Caco-2 (cell line): ENCODE measurements around the gene FAM169A. TPM values are rescaled to one million over a fixed set of nuclear protein-coding genes. Genes with fewer than 3 reads are reported as not detected.

ENCODE experiments used
- BruUV-seq: library from RNA; stranded (reverse); fragments of 400-500 nt; replicated peaks from 2 replicates; lab custom pipeline; 2021; lab: Mats Ljungman, UMichigan
- CTCF ChIA-PET: fragments of 300-600 bp; sonication (Branson Sonifier 250); formaldehyde crosslinking; loops from one replicate; lab custom pipeline; 2022; ENCODE audit warnings: antibody characterized with exemption; lab: Charles Lee
- POLR2A ChIA-PET: fragments of 300-600 bp; sonication (Branson Sonifier 250); formaldehyde crosslinking; loops from one replicate; lab custom pipeline; 2022; ENCODE audit warnings: antibody characterized with exemption; lab: Charles Lee
- DNase-seq, 2 experiments: peaks; one replicate each; pipeline versions ENCODE4 v3.0.0 to v3.0.0-alpha.2; 2020 to 2022
- H3K27me3 ChIP-seq: replicated peaks from 2 replicates; pipeline ENCODE4 v1.6.0; 2011; ENCODE audit warnings: low read length; ENCODE audit not compliant: control insufficient read depth, insufficient read depth
- H3K36me3 ChIP-seq: 2 replicates; pipeline ENCODE4 v1.5.1; 2011; ENCODE audit warnings: low read length; ENCODE audit not compliant: control insufficient read depth, insufficient read depth
- H3K4me1 ChIP-seq: fragments of 250-450 bp; sonication (Bioruptor Pico); 2 replicates; pipeline ENCODE4 v1.5.1; 2020; ENCODE audit warnings: mild to moderate bottlenecking
- H3K4me3 ChIP-seq: 2 replicates; pipeline ENCODE4 v1.5.1; 2011; ENCODE audit warnings: low read depth, mild to moderate bottlenecking, control low read depth, low read length
- H3K9me3 ChIP-seq: fragments of 250-450 bp; sonication (Bioruptor Pico); 2 replicates; pipeline ENCODE4 v1.5.1; 2020; ENCODE audit warnings: mild to moderate bottlenecking, moderate library complexity
- H3K27ac Mint-ChIP-seq: one replicate; pipeline ENCODE4 v1.8.0; 2022; ENCODE audit warnings: mixed read lengths; ENCODE audit not compliant: unreplicated experiment
- H3K27me3 Mint-ChIP-seq: one replicate; pipeline ENCODE4 v1.8.0; 2022; ENCODE audit warnings: mixed read lengths; ENCODE audit not compliant: insufficient read depth, unreplicated experiment
- H3K36me3 Mint-ChIP-seq: one replicate; pipeline ENCODE4 v1.8.0; 2022; ENCODE audit warnings: mild to moderate bottlenecking, mixed read lengths; ENCODE audit not compliant: insufficient read depth, unreplicated experiment
- H3K4me1 Mint-ChIP-seq: one replicate; pipeline ENCODE4 v1.8.0; 2022; ENCODE audit warnings: low read depth, mixed read lengths; ENCODE audit not compliant: unreplicated experiment
- H3K4me3 Mint-ChIP-seq: one replicate; pipeline ENCODE4 v1.8.0; 2022; ENCODE audit warnings: mild to moderate bottlenecking, moderate library complexity, mixed read lengths; ENCODE audit not compliant: unreplicated experiment
- H3K9me3 Mint-ChIP-seq: one replicate; pipeline ENCODE4 v1.8.0; 2022; ENCODE audit warnings: mixed read lengths; ENCODE audit not compliant: unreplicated experiment
- CTCF ChIP-seq, 2 experiments: fragments of 200-600 bp in 1 of 2; IDR thresholded peaks; 1 replicate in 1 of 2; 2 replicates in 1 of 2; pipeline versions ENCODE4 v1.5.1 to v1.8.0; 2011 to 2022; ENCODE audit warnings: antibody characterized with exemption in 1 of 2, control low read depth in 1 of 2, inconsistent platforms in 1 of 2, low read depth in 1 of 2, low read length in 1 of 2, mild to moderate bottlenecking in 1 of 2, moderate library complexity in 1 of 2; ENCODE audit not compliant: insufficient read depth in 1 of 2, severe bottlenecking in 1 of 2, unreplicated experiment in 1 of 2
- intact Hi-C: fragments of 100-400 bp; cut with micrococcal nuclease; formaldehyde crosslinking; loops from one replicate; pipeline ENCODE4 v1.10.0; 2022; ENCODE audit not compliant: unreplicated experiment
- total RNA-seq: library from RNA; stranded (reverse); gene quantifications from 2 replicates; pipeline ENCODE4 v1.2.3, GENCODE V29; 2022

The FAM169A gene
- total RNA-seq, 1 experiment from 2014 or later, result 14.4 TPM

- BruUV-seq, result TSS peak; percentile 62
- no peaks in the 10 kb centered on the region for H3K9me3 ChIP-seq
- H3K27ac Mint-ChIP-seq, result peak overlapping the region; percentile 97
- H3K36me3 ChIP-seq, result no peaks in the 10 kb centered on the region; the same call in 1 of the 2 replicates
- intact Hi-C loops, result loop anchor here (1.0 kb wide), 1 partner anchor 499 kb away; no protein-coding TSS in a partner anchor
- H3K27me3 ChIP-seq, result no peaks in the 10 kb centered on the region
- H3K4me1 Mint-ChIP-seq, result peaks cover 18% of the 10 kb centered on the region
- H3K27me3 Mint-ChIP-seq, result no peaks in the 10 kb centered on the region
- peak in 1 of 2 experiments; percentile 36 for DNase-seq
- H3K36me3 Mint-ChIP-seq, result peaks cover 57% of the 10 kb centered on the region
- peaks cover 36% of the 10 kb centered on the region for H3K4me1 ChIP-seq
- ChIA-PET CTCF (no interaction called here), POLR2A (interaction anchor here (0.7 kb wide), 1 partner anchor 8 kb away, joined by 3 read pairs; no protein-coding TSS in a partner anchor)
- peak overlapping the region; percentile 86 for H3K4me3 Mint-ChIP-seq
- peak overlapping the region; percentile 75 for H3K4me3 ChIP-seq
- TF ChIP-seq CTCF (IDR thresholded peaks at IDR 0.05; ENCODE audit: insufficient read depth in 1 of 2, low read depth in 1 of 2, low read length in 1 of 2, severe bottlenecking in 1 of 2, unreplicated experiment in 1 of 2), result peak; percentile 44 to 57
- H3K9me3 Mint-ChIP-seq, result no peaks in the 10 kb centered on the region
Measured at GRCh38 chr5:74766418-74766848, 99.8 kb downstream of the FAM169A start.

GRCh38 chr5:74765929-74766328 lies 100.3 kb downstream of the FAM169A start:
- peak overlapping the region; percentile 86 for H3K4me3 Mint-ChIP-seq
- Histone ChIP-seq H3K4me3 (peak overlapping the region; percentile 75), H3K4me1 (peaks cover 41% of the 10 kb centered on the region), H3K27me3 (no peaks in the 10 kb centered on the region), H3K9me3 (no peaks in the 10 kb centered on the region), H3K36me3 (no peaks in the 10 kb centered on the region; the same call in 1 of the 2 replicates)
- DNase-seq, result no peak
- peaks cover 23% of the 10 kb centered on the region for H3K4me1 Mint-ChIP-seq
- ChIA-PET CTCF (no interaction called here), POLR2A (no interaction called here)
- H3K36me3 Mint-ChIP-seq, result peaks cover 51% of the 10 kb centered on the region
- no peak for TF ChIP-seq CTCF (IDR thresholded peaks at IDR 0.05; ENCODE audit: insufficient read depth in 1 of 2, low read depth in 1 of 2, low read length in 1 of 2, severe bottlenecking in 1 of 2, unreplicated experiment in 1 of 2)
- H3K9me3 Mint-ChIP-seq, result no peaks in the 10 kb centered on the region
- intact Hi-C loops, result loop anchor here (1.0 kb wide), 1 partner anchor 499 kb away; no protein-coding TSS in a partner anchor
- BruUV-seq, result no TSS peak
- H3K27me3 Mint-ChIP-seq, result no peaks in the 10 kb centered on the region
- peak overlapping the region; percentile 97 for H3K27ac Mint-ChIP-seq

- Histone ChIP-seq H3K27me3 (no peaks in the 10 kb centered on the region), H3K9me3 (no peaks in the 10 kb centered on the region), H3K4me3 (no peak overlapping the region), H3K36me3 (no peaks in the 10 kb centered on the region; the same call in 1 of the 2 replicates), H3K4me1 (peaks cover 48% of the 10 kb centered on the region)
- peaks cover 30% of the 10 kb centered on the region for H3K4me1 Mint-ChIP-seq
- H3K9me3 Mint-ChIP-seq, result no peaks in the 10 kb centered on the region
- no TSS peak for BruUV-seq
- intact Hi-C loops, result no loop called here
- TF ChIP-seq CTCF (IDR thresholded peaks at IDR 0.05; ENCODE audit: insufficient read depth in 1 of 2, low read depth in 1 of 2, low read length in 1 of 2, severe bottlenecking in 1 of 2, unreplicated experiment in 1 of 2), result no peak
- peak overlapping the region; percentile 53 for H3K27ac Mint-ChIP-seq
- H3K36me3 Mint-ChIP-seq, result peaks cover 51% of the 10 kb centered on the region
- ChIA-PET POLR2A (no interaction called here), CTCF (interaction anchor here (0.7 kb wide), 1 partner anchor 138 kb away, joined by 5 read pairs; no protein-coding TSS in a partner anchor)
- peak in 1 of 2 experiments; percentile 6 for DNase-seq
- peak overlapping the region; percentile 86 for H3K4me3 Mint-ChIP-seq
- H3K27me3 Mint-ChIP-seq, result no peaks in the 10 kb centered on the region
Measured at GRCh38 chr5:74765201-74765600, 101.0 kb downstream of the FAM169A start.
